Measurements from ENCODE around the gene MREG. TPM values are rescaled to one million over a fixed set of nuclear protein-coding genes. Genes with fewer than 3 reads are reported as not detected.
"Not testable (repeated sequence)": the region's sequence is repeated elsewhere in the genome, so short reads cannot be mapped to it uniquely, and the experiment has no call there.

MREG gene
- total and polyA plus RNA-seq, 3 experiments from 2014 or later = 3.9 to 26.2 (median 25.4) TPM

GRCh38 chr2:215930505-215931253 is 82.7 kb downstream of the MREG start:
- CTCF ChIA-PET = interaction anchor here (0.6 to 1.9 kb wide), 7 partner anchors 11 to 469 kb away, joined by 3 to 5 read pairs (median 3); no protein-coding TSS in a partner anchor
- no peaks in the 10 kb centered on the region for H3K9me3 Mint-ChIP-seq

GRCh38 chr2:215929602-215930335 is 83.6 kb downstream of the MREG start:
- no peaks in the 10 kb centered on the region for H3K36me3 ChIP-seq (ENCODE audit: insufficient read depth, low read length)
- H3K4me1 ChIP-seq (ENCODE audit: insufficient read depth, low read length) = no peaks in the 10 kb centered on the region
- no peaks in the 10 kb centered on the region for H3K9me3 ChIP-seq (ENCODE audit: low read length)
- H3K27ac ChIP-seq (ENCODE audit: low read depth, low read length) = no peak overlapping the region
- H3K27ac Mint-ChIP-seq = peak overlapping the region in 1 of 8 donors; percentile 17
- ChIA-PET POLR2A (no interaction called here), CTCF (no interaction called here)
- no peak overlapping the region for H3K4me3 Mint-ChIP-seq
- H3K9me3 Mint-ChIP-seq = no peaks in the 10 kb centered on the region
- no peak for DNase-seq
- no peaks in the 10 kb centered on the region for H3K36me3 Mint-ChIP-seq
- H3K27me3 ChIP-seq (ENCODE audit: insufficient read depth, low read length, poor library complexity, severe bottlenecking) = no peaks in the 10 kb centered on the region
- H3K27me3 Mint-ChIP-seq = peaks cover 4 to 7% of the 10 kb centered on the region in 2 donors
- H3K4me3 ChIP-seq (ENCODE audit: low read length) = no peak overlapping the region
- H3K4me1 Mint-ChIP-seq = no peaks in the 10 kb centered on the region

More at GRCh38 chr2:215930505-215931253, 82.7 kb downstream of the MREG start:
- H3K27me3 ChIP-seq (ENCODE audit: insufficient read depth, low read length, poor library complexity, severe bottlenecking) = no peaks in the 10 kb centered on the region
- H3K4me3 ChIP-seq (ENCODE audit: low read length) = no peak overlapping the region
- H3K4me3 Mint-ChIP-seq = no peak overlapping the region
- H3K27ac Mint-ChIP-seq = no peak overlapping the region
- DNase-seq = no peak
- no peaks in the 10 kb centered on the region for H3K36me3 ChIP-seq (ENCODE audit: insufficient read depth, low read length)
- POLR2A ChIA-PET = no interaction called here
- no peak overlapping the region for H3K27ac ChIP-seq (ENCODE audit: low read depth, low read length)
- H3K36me3 Mint-ChIP-seq = no peaks in the 10 kb centered on the region
- peaks cover 0 to 4% of the 10 kb centered on the region in 2 donors for H3K27me3 Mint-ChIP-seq
- H3K4me1 ChIP-seq (ENCODE audit: insufficient read depth, low read length) = no peaks in the 10 kb centered on the region
- no peaks in the 10 kb centered on the region for H3K4me1 Mint-ChIP-seq
- no peaks in the 10 kb centered on the region for H3K9me3 ChIP-seq (ENCODE audit: low read length)

GRCh38 chr2:215928086-215928485 is 85.3 kb downstream of the MREG start:
- Histone ChIP-seq H3K4me3 (ENCODE audit: low read length) (no peak overlapping the region), H3K27ac (ENCODE audit: low read depth, low read length) (no peak overlapping the region), H3K27me3 (ENCODE audit: insufficient read depth, low read length, poor library complexity, severe bottlenecking) (no peaks in the 10 kb centered on the region), H3K4me1 (ENCODE audit: insufficient read depth, low read length) (no peaks in the 10 kb centered on the region), H3K36me3 (ENCODE audit: insufficient read depth, low read length) (no peaks in the 10 kb centered on the region), H3K9me3 (ENCODE audit: low read length) (no peaks in the 10 kb centered on the region)
- Mint-ChIP-seq H3K27ac (peak overlapping the region in 1 of 8 donors; percentile 19), H3K4me1 (no peaks in the 10 kb centered on the region), H3K4me3 (no peak overlapping the region), H3K27me3 (peaks cover 4 to 19% of the 10 kb centered on the region in 2 donors), H3K36me3 (no peaks in the 10 kb centered on the region), H3K9me3 (no peaks in the 10 kb centered on the region)
- CTCF ChIA-PET = interaction anchor here (0.9 to 1.2 kb wide), 2 partner anchors 22 to 658 kb away, joined by 3 read pairs; no protein-coding TSS in a partner anchor
- no peak for DNase-seq
- POLR2A ChIA-PET = no interaction called here

GRCh38 chr2:215926992-215927391 is 86.4 kb downstream of the MREG start:
- H3K4me1 ChIP-seq (ENCODE audit: insufficient read depth, low read length); DNase-seq; H3K4me3 Mint-ChIP-seq; H3K4me1 Mint-ChIP-seq; H3K4me3 ChIP-seq (ENCODE audit: low read length); H3K27me3 ChIP-seq (ENCODE audit: insufficient read depth, low read length, poor library complexity, severe bottlenecking); H3K36me3 ChIP-seq (ENCODE audit: insufficient read depth, low read length); POLR2A ChIA-PET; H3K36me3 Mint-ChIP-seq; CTCF ChIA-PET; H3K9me3 Mint-ChIP-seq; H3K27ac ChIP-seq (ENCODE audit: low read depth, low read length); H3K9me3 ChIP-seq (ENCODE audit: low read length): not testable (repeated sequence)
- peaks cover 6 to 19% of the 10 kb centered on the region in 2 donors for H3K27me3 Mint-ChIP-seq
- peak overlapping the region in 1 of 8 donors; percentile 71 for H3K27ac Mint-ChIP-seq

GRCh38 chr2:215921895-215922294 is 91.5 kb downstream of the MREG start:
- peaks cover 0 to under 1% (median 0%) of the 10 kb centered on the region in 3 donors for H3K4me1 Mint-ChIP-seq
- no peaks in the 10 kb centered on the region for H3K9me3 ChIP-seq (ENCODE audit: low read length)
- no peak for DNase-seq

GRCh38 chr2:215920244-215921100 is 92.9 kb downstream of the MREG start:
- H3K4me3 ChIP-seq (ENCODE audit: low read length) = no peak overlapping the region
- ChIA-PET CTCF (interaction anchor here (0.6 kb wide), 1 partner anchor 747 kb away, joined by 3 read pairs; no protein-coding TSS in a partner anchor), POLR2A (no interaction called here)
- H3K4me1 ChIP-seq (ENCODE audit: insufficient read depth, low read length) = no peaks in the 10 kb centered on the region
- no peak overlapping the region for H3K27ac Mint-ChIP-seq
- peaks cover 15 to 19% of the 10 kb centered on the region in 2 donors for H3K27me3 Mint-ChIP-seq
- no peaks in the 10 kb centered on the region for H3K27me3 ChIP-seq (ENCODE audit: insufficient read depth, low read length, poor library complexity, severe bottlenecking)
- no peak overlapping the region for H3K4me3 Mint-ChIP-seq
- peaks cover 0 to 8% (median 2%) of the 10 kb centered on the region in 3 donors for H3K4me1 Mint-ChIP-seq
- H3K36me3 Mint-ChIP-seq = no peaks in the 10 kb centered on the region
- no peaks in the 10 kb centered on the region for H3K36me3 ChIP-seq (ENCODE audit: insufficient read depth, low read length)
- peak; percentile 13 to 62 (median 32) for DNase-seq
- H3K9me3 Mint-ChIP-seq = no peaks in the 10 kb centered on the region
- no peak overlapping the region for H3K27ac ChIP-seq (ENCODE audit: low read depth, low read length)
- no peaks in the 10 kb centered on the region for H3K9me3 ChIP-seq (ENCODE audit: low read length)

More at GRCh38 chr2:215921895-215922294, 91.5 kb downstream of the MREG start:
- Histone ChIP-seq H3K36me3 (ENCODE audit: insufficient read depth, low read length) (no peaks in the 10 kb centered on the region), H3K4me1 (ENCODE audit: insufficient read depth, low read length) (no peaks in the 10 kb centered on the region), H3K27ac (ENCODE audit: low read depth, low read length) (no peak overlapping the region), H3K27me3 (ENCODE audit: insufficient read depth, low read length, poor library complexity, severe bottlenecking) (no peaks in the 10 kb centered on the region), H3K4me3 (ENCODE audit: low read length) (no peak overlapping the region)
- no peaks in the 10 kb centered on the region for H3K9me3 Mint-ChIP-seq
- ChIA-PET CTCF (no interaction called here), POLR2A (no interaction called here)
- H3K27ac Mint-ChIP-seq = no peak overlapping the region
- no peak overlapping the region for H3K4me3 Mint-ChIP-seq
- no peaks in the 10 kb centered on the region for H3K36me3 Mint-ChIP-seq
- H3K27me3 Mint-ChIP-seq = peaks cover 14 to 19% of the 10 kb centered on the region in 2 donors

- CTCF ChIA-PET = no interaction called here
- POLR2A ChIA-PET = no interaction called here
Observed at GRCh38 chr2:215919624-215920243, 93.6 kb downstream of the MREG start.

More at GRCh38 chr2:215919624-215920243, 93.6 kb downstream of the MREG start:
- Histone ChIP-seq H3K4me3 (ENCODE audit: low read length) (no peak overlapping the region), H3K9me3 (ENCODE audit: low read length) (no peaks in the 10 kb centered on the region), H3K27ac (ENCODE audit: low read depth, low read length) (no peak overlapping the region), H3K36me3 (ENCODE audit: insufficient read depth, low read length) (no peaks in the 10 kb centered on the region), H3K27me3 (ENCODE audit: insufficient read depth, low read length, poor library complexity, severe bottlenecking) (no peaks in the 10 kb centered on the region), H3K4me1 (ENCODE audit: insufficient read depth, low read length) (no peaks in the 10 kb centered on the region)
- no peak overlapping the region for H3K27ac Mint-ChIP-seq
- DNase-seq = no peak
- H3K27me3 Mint-ChIP-seq = peaks cover 12 to 15% of the 10 kb centered on the region in 2 donors
- no peak overlapping the region for H3K4me3 Mint-ChIP-seq
- H3K4me1 Mint-ChIP-seq = peaks cover 0 to 8% (median 2%) of the 10 kb centered on the region in 3 donors
- H3K36me3 Mint-ChIP-seq = no peaks in the 10 kb centered on the region
- no peaks in the 10 kb centered on the region for H3K9me3 Mint-ChIP-seq

Data from CD8-positive, alpha-beta memory T cell (primary cell).